GM21737 (cell line): ENCODE measurements around the gene SDHB.

Experiments used
- ATAC-seq: cut with Tn5 transposase; IDR thresholded peaks from one replicate; pipeline ENCODE4 v1.9.1; 2021; ENCODE audit warnings: mild to moderate bottlenecking, moderate library complexity; ENCODE audit not compliant: unreplicated experiment

Gene SDHB

DNA sequence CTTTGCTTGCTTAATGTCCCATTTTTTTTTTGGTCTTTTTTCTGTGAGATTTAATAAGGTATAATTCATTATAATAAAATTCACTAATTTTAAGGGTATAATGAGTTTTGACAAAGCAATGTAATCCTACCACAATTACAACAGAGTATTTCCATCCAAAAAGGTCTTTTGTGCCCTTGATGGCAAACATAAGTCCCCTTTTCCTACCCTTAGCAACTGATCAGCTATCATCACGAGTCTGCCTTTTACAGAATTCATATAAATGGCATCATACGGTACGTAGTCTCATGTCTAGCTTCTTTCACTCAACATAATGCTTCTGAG is 7.5 kb downstream of the SDHB start:
- ATAC-seq: no peak

DNA sequence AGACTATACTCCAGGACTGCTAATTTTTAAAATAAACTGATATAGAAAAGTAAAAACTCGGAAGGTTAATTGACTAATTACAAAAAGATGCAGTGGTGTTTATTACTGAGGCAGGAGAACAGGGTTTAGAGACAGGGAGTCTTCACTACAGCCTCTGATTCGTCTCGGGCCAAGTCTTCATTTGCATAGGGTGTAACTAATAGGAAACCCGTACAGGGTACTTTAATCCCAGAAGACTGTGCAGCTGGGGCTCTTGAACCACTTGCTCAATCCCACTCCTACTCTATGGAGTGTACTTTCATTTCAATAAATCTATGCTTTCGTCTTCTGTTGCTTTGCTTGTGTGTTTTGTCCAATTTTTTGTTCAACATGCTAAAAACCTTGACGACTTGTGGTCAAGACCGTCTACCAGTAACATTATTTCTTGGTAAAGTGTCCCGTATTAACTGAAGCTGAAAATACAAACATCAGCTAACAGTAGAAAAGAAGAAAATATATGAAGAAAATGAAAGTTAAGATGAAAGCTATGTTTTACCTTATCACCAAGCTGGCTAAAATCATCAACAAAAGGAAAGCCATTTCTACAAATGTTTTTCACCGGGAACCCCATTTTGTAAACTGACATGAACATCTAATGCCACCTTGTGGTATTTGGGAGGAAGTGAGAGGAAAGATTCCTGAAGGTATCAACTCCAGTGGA is 8.0 kb downstream of the SDHB start:
- ATAC-seq: no peak

GRCh38 chr1:17045150-17045549 is 8.7 kb downstream of the SDHB start:
- ATAC-seq: no peak

DNA sequence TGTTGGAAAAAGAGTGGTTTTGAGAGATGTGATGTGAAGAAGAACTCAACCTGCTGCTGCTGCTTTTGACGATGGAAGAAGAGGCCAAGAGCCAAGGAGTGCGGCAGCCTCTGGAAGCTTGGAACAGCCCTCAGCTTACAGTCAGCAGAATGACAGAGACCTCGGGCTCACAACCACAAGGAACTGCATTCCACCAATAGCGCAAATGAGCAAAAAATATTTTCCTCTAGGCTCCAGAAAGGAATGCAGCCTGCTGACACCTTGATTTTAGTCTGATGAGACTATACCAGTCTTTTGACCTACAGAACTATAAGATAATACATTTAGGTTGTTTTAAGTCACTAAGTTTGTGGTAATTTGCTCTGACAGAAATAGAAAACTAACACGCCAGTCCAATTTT is 10.2 kb downstream of the SDHB start:
- no peak for ATAC-seq

DNA sequence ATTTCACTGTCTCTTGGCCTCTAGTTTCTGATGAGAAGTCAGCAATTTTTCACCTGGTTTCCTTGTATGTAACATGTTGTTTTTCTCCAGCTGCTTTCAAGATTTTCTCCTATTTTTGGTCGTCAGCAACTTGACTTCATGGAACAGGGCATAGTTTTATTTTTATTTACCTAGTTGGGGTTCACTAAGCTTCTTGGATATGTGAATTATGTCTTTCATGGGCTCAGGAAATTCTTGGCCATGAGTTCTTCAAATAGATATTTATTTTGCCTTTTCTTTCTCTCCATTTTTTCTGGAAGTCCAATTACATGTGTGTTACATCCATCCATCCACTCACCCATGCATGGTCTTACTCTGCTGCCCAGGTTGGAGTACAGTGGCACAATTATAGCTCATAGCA is 13.7 kb downstream of the SDHB start:
- no peak for ATAC-seq

GRCh38 chr1:17039522-17039921 is 14.3 kb downstream of the SDHB start:
- no peak for ATAC-seq

DNA sequence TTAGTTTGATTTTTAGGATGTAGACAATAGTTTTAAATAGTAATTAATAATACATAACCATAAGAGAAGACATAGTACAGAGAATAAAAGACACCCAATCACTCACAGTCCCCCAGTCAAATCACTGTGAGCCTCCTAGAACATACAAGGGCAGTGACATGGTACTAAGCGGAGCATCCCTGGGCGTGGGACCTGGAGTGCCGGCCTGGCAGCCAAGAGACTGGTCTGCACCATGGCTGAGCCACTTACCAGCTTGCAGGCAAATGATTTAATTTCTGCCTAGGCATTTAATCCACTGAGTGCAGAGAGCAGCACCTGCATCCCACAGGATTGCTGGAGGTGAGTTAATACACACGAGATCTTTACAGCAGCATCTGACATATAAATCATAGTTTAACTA is 20.4 kb downstream of the SDHB start:
- no peak for ATAC-seq

- no peak for ATAC-seq
These were observed 21.1 kb downstream of the SDHB start for GRCh38 chr1:17032741-17033140.

GRCh38 chr1:17031436-17031835 is 22.4 kb downstream of the SDHB start:
- no peak for ATAC-seq

- ATAC-seq: no peak
These were observed 23.6 kb downstream of the SDHB start for GRCh38 chr1:17030206-17030605.

- no peak for ATAC-seq
These were observed 25.1 kb downstream of the SDHB start for GRCh38 chr1:17028662-17029188.

DNA sequence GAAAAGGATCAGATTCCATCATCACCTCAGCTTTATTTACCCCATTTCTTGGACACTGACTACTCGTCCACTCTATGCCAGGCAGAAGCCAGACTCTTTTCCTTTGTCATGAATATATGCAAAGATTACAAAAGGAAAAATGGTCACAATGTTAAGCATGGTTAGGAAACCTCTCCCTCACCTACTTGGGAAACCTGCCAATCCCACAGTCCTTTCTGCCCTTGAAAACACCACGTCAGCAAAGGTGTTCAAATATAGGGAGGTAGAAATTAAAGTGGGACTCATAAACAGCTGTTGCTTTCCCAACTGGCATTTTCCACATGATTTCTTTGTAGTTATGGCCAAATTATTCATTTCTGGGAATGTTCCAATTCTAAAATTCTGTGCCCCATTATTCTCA is 25.9 kb downstream of the SDHB start:
- ATAC-seq: no peak

DNA sequence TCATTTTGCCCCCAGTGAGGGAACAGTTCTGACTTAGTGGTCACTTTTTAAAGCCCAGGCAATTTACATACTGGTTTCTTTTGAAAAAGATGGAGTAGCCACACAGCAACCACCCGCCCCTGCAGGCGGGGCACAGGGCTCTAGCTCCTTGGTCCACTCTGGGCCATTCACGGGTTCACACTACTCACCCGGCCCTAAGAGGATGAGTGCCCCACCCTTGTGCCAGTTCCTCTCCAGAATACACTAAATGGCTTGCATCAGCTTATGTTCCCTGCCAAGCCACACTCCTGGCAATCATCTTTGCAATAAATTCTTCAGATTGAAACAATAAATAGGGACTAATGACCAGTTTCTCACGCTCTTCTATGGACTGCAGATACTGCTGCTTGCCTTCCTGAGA is 26.4 kb downstream of the SDHB start:
- no peak for ATAC-seq

DNA sequence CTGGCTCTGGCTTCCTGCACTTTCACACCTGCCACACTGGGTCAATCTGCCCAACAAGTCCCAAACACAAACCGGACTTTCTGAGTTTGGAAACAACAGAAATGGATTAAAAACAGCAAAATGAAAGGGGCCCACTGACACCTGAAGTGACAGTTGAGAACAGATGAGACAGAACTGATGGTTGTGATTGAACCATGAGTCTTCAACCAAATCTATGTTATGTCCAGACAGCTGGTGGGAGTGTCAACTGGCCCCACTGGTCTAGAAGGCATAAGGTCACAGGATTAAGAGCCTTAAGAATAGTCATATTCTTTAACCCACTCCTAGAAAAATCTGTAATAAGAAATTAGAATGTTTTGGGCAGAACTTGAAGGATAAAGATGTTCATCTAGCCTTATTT is 29.1 kb downstream of the SDHB start:
- no peak for ATAC-seq

GRCh38 chr1:17023573-17023972 is 30.3 kb downstream of the SDHB start:
- no peak for ATAC-seq

- ATAC-seq: no peak
These were observed 30.7 kb downstream of the SDHB start for GRCh38 chr1:17023102-17023501.

GRCh38 chr1:17021896-17022295 is 31.9 kb downstream of the SDHB start:
- ATAC-seq: no peak

- ATAC-seq: no peak
These were observed 33.3 kb downstream of the SDHB start for GRCh38 chr1:17020502-17020901.

- ATAC-seq: no peak
These were observed 35.0 kb downstream of the SDHB start for GRCh38 chr1:17018849-17019248.

DNA sequence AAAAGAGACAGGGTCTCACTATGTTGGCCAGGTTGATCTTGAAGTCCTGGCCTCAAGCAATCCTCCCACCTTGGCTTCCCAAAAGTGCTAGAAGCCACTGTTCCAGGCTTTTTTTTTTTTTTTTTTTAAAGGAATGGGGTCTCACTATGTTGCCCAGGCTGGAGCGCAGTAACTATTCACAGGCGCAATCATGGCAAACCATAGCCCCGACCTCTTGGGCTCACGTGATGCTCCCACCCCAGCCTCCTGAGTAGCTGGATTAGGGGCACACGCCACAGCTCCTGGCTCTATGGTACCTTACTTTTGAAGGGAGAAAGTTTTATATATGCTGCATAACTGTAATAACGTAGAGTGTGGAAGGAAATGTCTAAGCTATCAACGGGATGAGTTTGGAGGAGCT is 36.4 kb downstream of the SDHB start:
- ATAC-seq: no peak

GRCh38 chr1:17016317-17016661 is 37.5 kb downstream of the SDHB start:
- no peak for ATAC-seq

- no peak for ATAC-seq
These were observed 38.9 kb downstream of the SDHB start for GRCh38 chr1:17014671-17015567.
